Endodermal cell (in vitro differentiated cells): ENCODE measurements around the gene PRR23B. TPM values are rescaled to one million over a fixed set of nuclear protein-coding genes. Genes with fewer than 3 reads are reported as not detected.

ENCODE experiments used
- DNase-seq: peaks from one replicate; pipeline ENCODE4 v3.0.0-alpha.2; 2017
- H3K27ac ChIP-seq: 2 replicates; pipeline ENCODE4 v1.5.1; 2013; ENCODE audit warnings: mild to moderate bottlenecking, low read depth, low read length, moderate library complexity
- H3K27me3 ChIP-seq: 2 replicates; pipeline ENCODE4 v1.6.1; 2013; ENCODE audit warnings: mild to moderate bottlenecking, low read length, moderate library complexity; ENCODE audit not compliant: insufficient read depth, control insufficient read depth, poor library complexity, severe bottlenecking
- H3K36me3 ChIP-seq: 2 replicates; pipeline ENCODE4 v1.7.0; 2013; ENCODE audit warnings: mild to moderate bottlenecking, low read length, moderate library complexity; ENCODE audit not compliant: control insufficient read depth, insufficient read depth
- H3K4me1 ChIP-seq: one replicate; pipeline ENCODE4 v1.7.0; 2013; ENCODE audit warnings: low read length; ENCODE audit not compliant: control insufficient read depth, insufficient read depth
- H3K4me3 ChIP-seq: 2 replicates; pipeline ENCODE4 v1.5.1; 2013; ENCODE audit warnings: mild to moderate bottlenecking, low read length, moderate library complexity
- H3K9ac ChIP-seq: 2 replicates; pipeline ENCODE4 v1.6.1; 2013; ENCODE audit warnings: mild to moderate bottlenecking, low read length, moderate library complexity; ENCODE audit not compliant: poor library complexity, severe bottlenecking; ENCODE audit errors: extremely low read depth
- H3K9me3 ChIP-seq: 2 replicates; pipeline ENCODE4 v1.6.1; 2013; ENCODE audit warnings: mild to moderate bottlenecking, low read length, moderate library complexity; ENCODE audit not compliant: control insufficient read depth
- H3K27ac Mint-ChIP-seq: 2 replicates; pipeline ENCODE4 v1.8.0; 2020; ENCODE audit warnings: mixed read lengths
- H3K27me3 Mint-ChIP-seq: 2 replicates; pipeline ENCODE4 v1.8.0; 2021; ENCODE audit warnings: mild to moderate bottlenecking, mixed read lengths; ENCODE audit not compliant: insufficient read depth
- H3K36me3 Mint-ChIP-seq: 2 replicates; pipeline ENCODE4 v1.8.0; 2020; ENCODE audit warnings: low read depth, mixed read lengths
- H3K4me1 Mint-ChIP-seq: 2 replicates; pipeline ENCODE4 v1.8.0; 2020; ENCODE audit warnings: mixed read lengths
- H3K4me3 Mint-ChIP-seq: 2 replicates; pipeline ENCODE4 v1.8.0; 2020; ENCODE audit warnings: mild to moderate bottlenecking, moderate library complexity, mixed read lengths
- H3K9me3 Mint-ChIP-seq: 2 replicates; pipeline ENCODE4 v1.8.0; 2020; ENCODE audit warnings: mild to moderate bottlenecking, mixed read lengths
- WGBS, 2 experiments: methylation state at CpG; one replicate each; pipeline versions ENCODE4 v1.1.5 to v1.1.7; 2013; ENCODE audit warnings: missing lambda C conversion rate in 2 of 2, mixed read lengths in 1 of 2; ENCODE audit not compliant: insufficient coverage in 1 of 2, insufficient read length in 1 of 2; 5-methylcytosine and 5-hydroxymethylcytosine counted together
- total RNA-seq, 2 donors: library from RNA; stranded (reverse); fragmentation: NEBNext Ultra II Directional in 1 of 2; extraction: Animal tissue kit (Norgen Biotek cat#: 25700) in 1 of 2; gene quantifications; 2 replicates in 1 of 2; 3 replicates in 1 of 2; pipeline ENCODE4 v1.2.1, GENCODE V29; 2021
- TF ChIP-seq, protein P1 (sequence below): fragments of 200-600 bp; sonication (generic); conservative IDR thresholded peaks from 2 replicates; pipeline ENCODE4 v1.5.0; 2021; ENCODE audit warnings: antibody characterized with exemption, mild to moderate bottlenecking

The PRR23B gene
- total RNA-seq, 2 donors from 2014 or later: not detected

DNA sequence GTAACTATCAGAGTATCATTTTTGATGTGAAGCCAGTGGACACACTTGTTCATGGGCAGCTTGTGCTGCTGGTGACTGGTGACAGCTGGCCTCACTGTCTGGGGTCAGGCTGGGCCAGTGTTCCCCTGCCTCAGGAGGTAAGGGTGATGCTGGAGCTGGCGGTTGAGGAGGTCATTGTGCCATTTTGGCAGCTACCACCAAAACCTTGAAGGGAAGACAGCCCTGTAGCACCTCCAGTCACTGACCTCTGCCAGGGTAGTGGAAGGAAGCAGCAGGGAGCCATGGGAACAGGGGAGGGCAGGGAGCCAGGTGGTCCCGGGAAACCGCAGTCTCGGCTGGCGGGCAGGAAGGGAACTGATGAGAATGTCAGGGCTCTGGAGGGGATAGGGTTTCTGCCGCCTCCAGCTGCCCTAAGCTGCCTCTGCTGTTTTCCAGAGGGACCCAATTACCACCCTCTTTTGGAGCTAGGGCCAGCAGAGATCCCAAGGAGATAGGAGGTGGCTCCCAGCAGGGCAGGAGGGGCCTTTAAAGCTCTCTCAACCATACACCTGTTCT is 48.9 kb downstream of the PRR23B start:
- Histone ChIP-seq H3K4me1 (no peaks in the 10 kb centered on the region), H3K9ac (no peak overlapping the region), H3K4me3 (no peak overlapping the region), H3K27ac (no peak overlapping the region), H3K27me3 (peaks cover 10% of the 10 kb centered on the region), H3K36me3 (no peaks in the 10 kb centered on the region), H3K9me3 (no peaks in the 10 kb centered on the region)
- Mint-ChIP-seq H3K27ac (no peak overlapping the region), H3K4me3 (no peak overlapping the region), H3K27me3 (peaks cover 26% of the 10 kb centered on the region), H3K9me3 (no peaks in the 10 kb centered on the region), H3K36me3 (no peaks in the 10 kb centered on the region), H3K4me1 (no peaks in the 10 kb centered on the region)
- TF ChIP-seq, protein P1, sequence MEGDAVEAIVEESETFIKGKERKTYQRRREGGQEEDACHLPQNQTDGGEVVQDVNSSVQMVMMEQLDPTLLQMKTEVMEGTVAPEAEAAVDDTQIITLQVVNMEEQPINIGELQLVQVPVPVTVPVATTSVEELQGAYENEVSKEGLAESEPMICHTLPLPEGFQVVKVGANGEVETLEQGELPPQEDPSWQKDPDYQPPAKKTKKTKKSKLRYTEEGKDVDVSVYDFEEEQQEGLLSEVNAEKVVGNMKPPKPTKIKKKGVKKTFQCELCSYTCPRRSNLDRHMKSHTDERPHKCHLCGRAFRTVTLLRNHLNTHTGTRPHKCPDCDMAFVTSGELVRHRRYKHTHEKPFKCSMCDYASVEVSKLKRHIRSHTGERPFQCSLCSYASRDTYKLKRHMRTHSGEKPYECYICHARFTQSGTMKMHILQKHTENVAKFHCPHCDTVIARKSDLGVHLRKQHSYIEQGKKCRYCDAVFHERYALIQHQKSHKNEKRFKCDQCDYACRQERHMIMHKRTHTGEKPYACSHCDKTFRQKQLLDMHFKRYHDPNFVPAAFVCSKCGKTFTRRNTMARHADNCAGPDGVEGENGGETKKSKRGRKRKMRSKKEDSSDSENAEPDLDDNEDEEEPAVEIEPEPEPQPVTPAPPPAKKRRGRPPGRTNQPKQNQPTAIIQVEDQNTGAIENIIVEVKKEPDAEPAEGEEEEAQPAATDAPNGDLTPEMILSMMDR: no peak
- no peak for DNase-seq
- 83% methylated on average over 6 of the region's 6 CpGs; no CpG with 5 or more reads in 1 of the 2 experiments for WGBS, 2 experiments

Other genes with a start within 250 kb of the PRR23B start
- gene PIK3CB, start 186.0 kb downstream of the PRR23B start, total RNA-seq: 10 to 100 TPM; 51.4 to 53.0 TPM
- under 1 TPM; 0.11 to 0.24 TPM for gene FOXL2, start 73.8 kb downstream of the PRR23B start, total RNA-seq
- gene FOXL2NB, start 73.7 kb downstream of the PRR23B start, total RNA-seq: under 1 TPM; 0.24 to 0.40 TPM
- gene PRR23A, start 14.7 kb downstream of the PRR23B start, total RNA-seq: not detected
- gene PRR23C, start 24.0 kb upstream of the PRR23B start, total RNA-seq: not detected